ENCODE results near the gene GLYR1.

- no peak for TF ChIP-seq CTCF (IDR thresholded peaks at IDR 0.05)
- TF ChIP-seq POLR2AphosphoS5 (IDR thresholded peaks at IDR 0.05; ENCODE audit: low read depth, low read length): no peak
- no peak for TF ChIP-seq REST (IDR thresholded peaks at IDR 0.05; ENCODE audit: insufficient read depth in 1 of 2, low read depth in 2 of 2, low read length in 1 of 2)
- no peak for TF ChIP-seq SIN3A (IDR thresholded peaks at IDR 0.05; ENCODE audit: borderline replicate concordance, insufficient read depth, low read depth, low read length)
- no peak for TF ChIP-seq TCF7L2 (IDR thresholded peaks at IDR 0.05; ENCODE audit: low read depth, low read length)
Measured at GRCh38 chr16:4803401-4803844, 43.7 kb downstream of the GLYR1 start.
